ENCODE results near the gene COL27A1.

COL27A1 gene

GRCh38 chr9:114290561-114290986 is 135.2 kb downstream of the COL27A1 start:
- no peak overlapping the region for H3K27ac ChIP-seq (ENCODE audit: insufficient read depth, low read length, poor library complexity, severe bottlenecking)
- H3K9me3 ChIP-seq (ENCODE audit: control insufficient read depth, low read length): no peaks in the 10 kb centered on the region
- no peaks in the 10 kb centered on the region for H3K36me3 ChIP-seq (ENCODE audit: control insufficient read depth, insufficient read depth, low read length)
- H3K4me1 ChIP-seq (ENCODE audit: control insufficient read depth, insufficient read depth, low read length, poor library complexity, severe bottlenecking): no peaks in the 10 kb centered on the region
- DNase-seq: no peak
- no peak overlapping the region for H3K4me3 ChIP-seq (ENCODE audit: insufficient read depth, low read depth, low read length, poor library complexity, severe bottlenecking)
- H3K27me3 ChIP-seq (replicated peaks; ENCODE audit: control insufficient read depth, insufficient read depth, low read length, poor library complexity, severe bottlenecking): no peaks in the 10 kb centered on the region

- no peaks in the 10 kb centered on the region for H3K9me3 ChIP-seq (ENCODE audit: control insufficient read depth, low read length)
- no peaks in the 10 kb centered on the region for H3K36me3 ChIP-seq (ENCODE audit: control insufficient read depth, insufficient read depth, low read length)
- no peak overlapping the region for H3K4me3 ChIP-seq (ENCODE audit: insufficient read depth, low read depth, low read length, poor library complexity, severe bottlenecking)
- no peaks in the 10 kb centered on the region for H3K4me1 ChIP-seq (ENCODE audit: control insufficient read depth, insufficient read depth, low read length, poor library complexity, severe bottlenecking)
- no peak overlapping the region for H3K27ac ChIP-seq (ENCODE audit: insufficient read depth, low read length, poor library complexity, severe bottlenecking)
- no peaks in the 10 kb centered on the region for H3K27me3 ChIP-seq (replicated peaks; ENCODE audit: control insufficient read depth, insufficient read depth, low read length, poor library complexity, severe bottlenecking)
- peak; percentile 25 to 54 (median 32) for DNase-seq
Observed at GRCh38 chr9:114291064-114291474, 135.7 kb downstream of the COL27A1 start.

- DNase-seq: no peak
- Histone ChIP-seq H3K4me1 (ENCODE audit: control insufficient read depth, insufficient read depth, low read length, poor library complexity, severe bottlenecking) (no peaks in the 10 kb centered on the region), H3K36me3 (ENCODE audit: control insufficient read depth, insufficient read depth, low read length) (no peaks in the 10 kb centered on the region), H3K27ac (ENCODE audit: insufficient read depth, low read length, poor library complexity, severe bottlenecking) (no peak overlapping the region), H3K9me3 (ENCODE audit: control insufficient read depth, low read length) (no peaks in the 10 kb centered on the region), H3K4me3 (ENCODE audit: insufficient read depth, low read depth, low read length, poor library complexity, severe bottlenecking) (no peak overlapping the region), H3K27me3 (replicated peaks; ENCODE audit: control insufficient read depth, insufficient read depth, low read length, poor library complexity, severe bottlenecking) (no peaks in the 10 kb centered on the region)
Observed at GRCh38 chr9:114291886-114292590, 136.7 kb downstream of the COL27A1 start.

GRCh38 chr9:114294664-114295063 is 139.3 kb downstream of the COL27A1 start:
- Histone ChIP-seq H3K27me3 (replicated peaks; ENCODE audit: control insufficient read depth, insufficient read depth, low read length, poor library complexity, severe bottlenecking) (no peaks in the 10 kb centered on the region), H3K4me3 (ENCODE audit: insufficient read depth, low read depth, low read length, poor library complexity, severe bottlenecking) (no peak overlapping the region), H3K9me3 (ENCODE audit: control insufficient read depth, low read length) (no peaks in the 10 kb centered on the region), H3K27ac (ENCODE audit: insufficient read depth, low read length, poor library complexity, severe bottlenecking) (no peak overlapping the region), H3K36me3 (ENCODE audit: control insufficient read depth, insufficient read depth, low read length) (no peaks in the 10 kb centered on the region), H3K4me1 (ENCODE audit: control insufficient read depth, insufficient read depth, low read length, poor library complexity, severe bottlenecking) (no peaks in the 10 kb centered on the region)
- DNase-seq: no peak

GRCh38 chr9:114296338-114296737 is 141.0 kb downstream of the COL27A1 start:
- H3K27ac ChIP-seq (ENCODE audit: insufficient read depth, low read length, poor library complexity, severe bottlenecking): no peak overlapping the region
- H3K9me3 ChIP-seq (ENCODE audit: control insufficient read depth, low read length): no peaks in the 10 kb centered on the region
- H3K4me3 ChIP-seq (ENCODE audit: insufficient read depth, low read depth, low read length, poor library complexity, severe bottlenecking): no peak overlapping the region
- no peaks in the 10 kb centered on the region for H3K4me1 ChIP-seq (ENCODE audit: control insufficient read depth, insufficient read depth, low read length, poor library complexity, severe bottlenecking)
- no peaks in the 10 kb centered on the region for H3K36me3 ChIP-seq (ENCODE audit: control insufficient read depth, insufficient read depth, low read length)
- no peaks in the 10 kb centered on the region for H3K27me3 ChIP-seq (replicated peaks; ENCODE audit: control insufficient read depth, insufficient read depth, low read length, poor library complexity, severe bottlenecking)
- DNase-seq: no peak

- Histone ChIP-seq H3K27ac (ENCODE audit: insufficient read depth, low read length, poor library complexity, severe bottlenecking) (no peak overlapping the region), H3K4me1 (ENCODE audit: control insufficient read depth, insufficient read depth, low read length, poor library complexity, severe bottlenecking) (no peaks in the 10 kb centered on the region), H3K27me3 (replicated peaks; ENCODE audit: control insufficient read depth, insufficient read depth, low read length, poor library complexity, severe bottlenecking) (no peaks in the 10 kb centered on the region), H3K9me3 (ENCODE audit: control insufficient read depth, low read length) (no peaks in the 10 kb centered on the region), H3K4me3 (ENCODE audit: insufficient read depth, low read depth, low read length, poor library complexity, severe bottlenecking) (no peak overlapping the region), H3K36me3 (ENCODE audit: control insufficient read depth, insufficient read depth, low read length) (no peaks in the 10 kb centered on the region)
- DNase-seq: no peak
Observed at GRCh38 chr9:114299286-114300152, 144.2 kb downstream of the COL27A1 start.

GRCh38 chr9:114300153-114300845 is 145.0 kb downstream of the COL27A1 start:
- Histone ChIP-seq H3K9me3 (ENCODE audit: control insufficient read depth, low read length) (no peaks in the 10 kb centered on the region), H3K4me3 (ENCODE audit: insufficient read depth, low read depth, low read length, poor library complexity, severe bottlenecking) (no peak overlapping the region), H3K27ac (ENCODE audit: insufficient read depth, low read length, poor library complexity, severe bottlenecking) (no peak overlapping the region), H3K4me1 (ENCODE audit: control insufficient read depth, insufficient read depth, low read length, poor library complexity, severe bottlenecking) (no peaks in the 10 kb centered on the region), H3K36me3 (ENCODE audit: control insufficient read depth, insufficient read depth, low read length) (no peaks in the 10 kb centered on the region), H3K27me3 (replicated peaks; ENCODE audit: control insufficient read depth, insufficient read depth, low read length, poor library complexity, severe bottlenecking) (no peaks in the 10 kb centered on the region)
- DNase-seq: no peak

GRCh38 chr9:114300846-114301797 is 145.8 kb downstream of the COL27A1 start:
- no peak for DNase-seq
- Histone ChIP-seq H3K27ac (ENCODE audit: insufficient read depth, low read length, poor library complexity, severe bottlenecking) (no peak overlapping the region), H3K9me3 (ENCODE audit: control insufficient read depth, low read length) (no peaks in the 10 kb centered on the region), H3K4me3 (ENCODE audit: insufficient read depth, low read depth, low read length, poor library complexity, severe bottlenecking) (no peak overlapping the region), H3K4me1 (ENCODE audit: control insufficient read depth, insufficient read depth, low read length, poor library complexity, severe bottlenecking) (peaks cover 4% of the 10 kb centered on the region), H3K27me3 (replicated peaks; ENCODE audit: control insufficient read depth, insufficient read depth, low read length, poor library complexity, severe bottlenecking) (no peaks in the 10 kb centered on the region), H3K36me3 (ENCODE audit: control insufficient read depth, insufficient read depth, low read length) (no peaks in the 10 kb centered on the region)

- no peak for DNase-seq
- no peak overlapping the region for H3K27ac ChIP-seq (ENCODE audit: insufficient read depth, low read length, poor library complexity, severe bottlenecking)
- H3K4me1 ChIP-seq (ENCODE audit: control insufficient read depth, insufficient read depth, low read length, poor library complexity, severe bottlenecking): peaks cover 4% of the 10 kb centered on the region
- H3K36me3 ChIP-seq (ENCODE audit: control insufficient read depth, insufficient read depth, low read length): no peaks in the 10 kb centered on the region
- H3K4me3 ChIP-seq (ENCODE audit: insufficient read depth, low read depth, low read length, poor library complexity, severe bottlenecking): no peak overlapping the region
- no peaks in the 10 kb centered on the region for H3K27me3 ChIP-seq (replicated peaks; ENCODE audit: control insufficient read depth, insufficient read depth, low read length, poor library complexity, severe bottlenecking)
- H3K9me3 ChIP-seq (ENCODE audit: control insufficient read depth, low read length): no peaks in the 10 kb centered on the region
Observed at GRCh38 chr9:114301798-114302565, 146.6 kb downstream of the COL27A1 start.

Data from effector memory CD4-positive, alpha-beta T cell (primary cell).